SK-N-SH (cell line): Measurements from ENCODE around the gene MCF2L. TPM values are rescaled to one million over a fixed set of nuclear protein-coding genes. Genes with fewer than 3 reads are reported as not detected.

Source experiments
- CTCF ChIA-PET: fragments of 300-600, 350-600 bp; formaldehyde crosslinking; extraction: SDS; loops from one replicate; lab custom pipeline; 2021; lab: Yijun Ruan, JAX
- POLR2A ChIA-PET: fragments of 350-600 bp; sonication (Branson Sonifier 250); formaldehyde crosslinking; extraction: SDS; loops from one replicate; lab custom pipeline; 2020; ENCODE audit warnings: antibody characterized with exemption, inconsistent platforms; lab: Yijun Ruan, JAX
- DNase-seq: peaks from one replicate; pipeline ENCODE4 v3.0.0; 2012
- H2AFZ ChIP-seq: fragments of 200-600 bp; sonication (generic); 2 replicates; pipeline ENCODE4 v1.8.1; 2016; ENCODE audit warnings: antibody characterized with exemption, mild to moderate bottlenecking, low read depth
- H3F3A ChIP-seq: fragments of 200-600 bp; sonication (generic); replicated peaks from 2 replicates; pipeline ENCODE3; 2016; ENCODE audit warnings: antibody characterized with exemption, mild to moderate bottlenecking; ENCODE audit not compliant: insufficient read depth
- H3K27ac ChIP-seq, 2 experiments: fragments of 200-500 bp in 1 of 2; fragments of 200-600 bp in 1 of 2; sonication (Bioruptor generic) in 1 of 2; sonication (generic), shearing (Covaris generic) in 1 of 2; 2 replicates each; pipeline versions ENCODE4 v1.5.1 to v1.6.1; 2014 to 2016; ENCODE audit warnings: low read depth in 2 of 2, inconsistent platforms in 1 of 2, low read length in 1 of 2, mild to moderate bottlenecking in 1 of 2, mixed read lengths in 1 of 2
- H3K27me3 ChIP-seq: fragments of 200-600 bp; sonication (generic), shearing (Covaris generic); 2 replicates; pipeline ENCODE4 v1.6.1; 2016; ENCODE audit warnings: mixed run types; ENCODE audit not compliant: insufficient read depth
- H3K36me3 ChIP-seq, 2 experiments: fragments of 200-500 bp in 1 of 2; fragments of 200-600 bp in 1 of 2; sonication (Bioruptor generic) in 1 of 2; sonication (generic) in 1 of 2; replicated peaks in 1 of 2; 2 replicates each; pipeline versions ENCODE3 to v1.5.1; 2014 to 2016; ENCODE audit warnings: low read length in 1 of 2, mild to moderate bottlenecking in 1 of 2; ENCODE audit not compliant: insufficient read depth in 2 of 2, control insufficient read depth in 1 of 2
- H3K4me1 ChIP-seq, 2 experiments: fragments of 200-500 bp in 1 of 2; fragments of 200-600 bp in 1 of 2; sonication (Bioruptor generic) in 1 of 2; sonication (generic), shearing (Covaris generic) in 1 of 2; 2 replicates each; pipeline versions ENCODE4 v1.5.1 to v1.6.1; 2014 to 2016; ENCODE audit warnings: low read depth in 1 of 2, low read length in 1 of 2, mixed run types in 1 of 2; ENCODE audit not compliant: insufficient read depth in 2 of 2, control insufficient read depth in 1 of 2
- H3K4me2 ChIP-seq: fragments of 200-600 bp; sonication (generic), shearing (Covaris generic); 2 replicates; pipeline ENCODE4 v1.6.1; 2017; ENCODE audit warnings: mixed run types
- H3K4me3 ChIP-seq, 2 experiments: fragments of 200-500 bp in 1 of 2; fragments of 200-600 bp in 1 of 2; sonication (Bioruptor generic) in 1 of 2; sonication (generic), shearing (Covaris generic) in 1 of 2; 2 replicates each; pipeline versions ENCODE4 v1.5.1 to v1.8.1; 2014 to 2016; ENCODE audit warnings: low read depth in 2 of 2, inconsistent platforms in 1 of 2, low read length in 1 of 2, mild to moderate bottlenecking in 1 of 2, mixed read lengths in 1 of 2, moderate library complexity in 1 of 2
- H3K79me2 ChIP-seq: fragments of 200-600 bp; sonication (generic); 2 replicates; pipeline ENCODE4 v1.8.1; 2017; ENCODE audit warnings: mild to moderate bottlenecking; ENCODE audit not compliant: insufficient read depth
- H3K9ac ChIP-seq: fragments of 200-600 bp; sonication (generic); 2 replicates; pipeline ENCODE4 v1.6.1; 2017; ENCODE audit warnings: mixed run types
- H3K9me2 ChIP-seq: fragments of 200-600 bp; sonication (generic); 2 replicates; pipeline ENCODE4 v1.6.1; 2017; ENCODE audit warnings: mixed run types
- H3K9me3 ChIP-seq: fragments of 200-600 bp; sonication (generic); 2 replicates; pipeline ENCODE4 v1.6.1; 2017; ENCODE audit warnings: mixed run types, mild to moderate bottlenecking, moderate library complexity
- H4K20me1 ChIP-seq: fragments of 200-600 bp; sonication (generic); 2 replicates; pipeline ENCODE4 v1.6.1; 2017; ENCODE audit warnings: mild to moderate bottlenecking, mixed run types; ENCODE audit not compliant: insufficient read depth
- ELF1 ChIP-seq: IDR thresholded peaks from 2 replicates; pipeline ENCODE4 v1.4.0; 2012
- EP300 ChIP-seq, 2 experiments: IDR thresholded peaks; 2 replicates each; pipeline versions ENCODE4 v1.4.0 to v1.6.1; 2012; ENCODE audit warnings: borderline replicate concordance in 1 of 2, low read depth in 1 of 2, low read length in 1 of 2
- EZH2phosphoT487 ChIP-seq: fragments of 200-600 bp; sonication (generic); IDR thresholded peaks from 2 replicates; pipeline ENCODE4 v1.6.1; 2017; ENCODE audit warnings: low read depth, mixed run types, mild to moderate bottlenecking, antibody characterized with exemption, moderate library complexity, borderline replicate concordance
- FOXJ3 ChIP-seq: sonication (generic); formaldehyde crosslinking; IDR thresholded peaks from 2 replicates; pipeline ENCODE4 v1.5.1; 2020; ENCODE audit warnings: mild to moderate bottlenecking, missing genetic modification reagents
- FOXM1 ChIP-seq: IDR thresholded peaks from 2 replicates; pipeline ENCODE4 v1.4.0; 2012; ENCODE audit warnings: low read depth, mild to moderate bottlenecking
- GABPA ChIP-seq: IDR thresholded peaks from 2 replicates; pipeline ENCODE4 v1.4.0; 2012; ENCODE audit warnings: low read depth, mild to moderate bottlenecking
- GATA2 ChIP-seq: sonication (generic); formaldehyde crosslinking; IDR thresholded peaks from 2 replicates; pipeline ENCODE4 v1.5.0; 2020; ENCODE audit warnings: mild to moderate bottlenecking, missing genetic modification reagents
- JUND ChIP-seq: IDR thresholded peaks from 2 replicates; pipeline ENCODE4 v1.4.0; 2012
- NRF1 ChIP-seq: IDR thresholded peaks from 2 replicates; pipeline ENCODE4 v1.6.1; 2012; ENCODE audit warnings: low read depth, mild to moderate bottlenecking, low read length
- POLR2AphosphoS5 ChIP-seq: IDR thresholded peaks from 2 replicates; pipeline ENCODE4 v1.6.1; 2012; ENCODE audit warnings: low read depth, low read length
- RAD21 ChIP-seq: IDR thresholded peaks from 2 replicates; pipeline ENCODE4 v1.6.1; 2012; ENCODE audit warnings: mild to moderate bottlenecking, low read length
- RCOR1 ChIP-seq: fragments of 150-350 bp; IDR thresholded peaks from 2 replicates; pipeline ENCODE4 v1.6.1; 2017; ENCODE audit warnings: antibody characterized with exemption, low read length
- SMC3 ChIP-seq: IDR thresholded peaks from 2 replicates; pipeline ENCODE4 v1.6.1; 2012; ENCODE audit warnings: low read depth, low read length, improper control_type of control experiment
- TAF1 ChIP-seq: IDR thresholded peaks from 2 replicates; pipeline ENCODE4 v1.6.1; 2012; ENCODE audit warnings: low read depth, mild to moderate bottlenecking, low read length, moderate library complexity, borderline replicate concordance
- YY1 ChIP-seq: IDR thresholded peaks from 2 replicates; pipeline ENCODE4 v1.4.0; 2012; ENCODE audit warnings: low read depth, mild to moderate bottlenecking
- WGBS: methylation state at CpG from one replicate; pipeline ENCODE4 v1.1.6; 2017; ENCODE audit warnings: low lambda C conversion rate; 5-methylcytosine and 5-hydroxymethylcytosine counted together
- polyA plus RNA-seq, 3 experiments: library from polyadenylated mRNA; depleted of rRNA; stranded (reverse); fragments of >200 nt; gene quantifications; 2 replicates each; pipeline ENCODE4 v1.2.3, GENCODE V29; 2012
- TF ChIP-seq, protein P1 (sequence below): IDR thresholded peaks from 2 replicates; pipeline ENCODE4 v1.4.0; 2012; ENCODE audit warnings: low read depth
- TF ChIP-seq, protein P2 (sequence below): IDR thresholded peaks from 2 replicates; pipeline ENCODE4; 2012
- TF ChIP-seq, protein P3 (sequence below): IDR thresholded peaks from 2 replicates; pipeline ENCODE4 v1.4.0; 2012; ENCODE audit warnings: low read depth, borderline replicate concordance
- TF ChIP-seq, protein P4 (sequence below): IDR thresholded peaks from 2 replicates; pipeline ENCODE4 v1.4.0; 2012; ENCODE audit warnings: low read depth, borderline replicate concordance

MCF2L gene
- polyA plus RNA-seq, 1 of the 3 experiments (the other 2 are of a cell fraction) = 0.56 TPM

DNA sequence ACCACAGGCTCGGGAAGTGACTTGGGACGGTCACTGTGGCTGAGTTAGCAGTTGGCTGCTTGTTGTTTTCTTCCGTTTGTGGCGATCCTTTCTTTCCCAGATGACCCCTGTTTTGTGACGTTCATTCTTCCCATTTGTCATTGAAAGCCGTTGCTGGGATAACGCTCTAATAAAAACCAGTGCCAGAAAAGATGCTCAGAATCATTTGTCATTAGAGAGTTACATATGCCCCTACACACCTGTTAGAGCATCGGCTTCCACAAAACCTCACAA, 39.3 kb upstream of the MCF2L start:
- Histone ChIP-seq H3K79me2 (no peaks in the 10 kb centered on the region), H3K9me3 (no peaks in the 10 kb centered on the region), H3K36me3 (no peaks in the 10 kb centered on the region), H2AFZ (no peak overlapping the region), H3K27ac (peak overlapping the region in 1 of 2 experiments; percentile 95; a peak in 2 of 4 replicates), H3K27me3 (peaks cover 13% of the 10 kb centered on the region; the same call in 1 of the 2 replicates), H3F3A (no peaks in the 10 kb centered on the region), H3K9ac (no peak overlapping the region), H3K4me1 (peaks cover 0 to 50% of the 10 kb centered on the region in 2 experiments; a peak in 2 of 4 replicates), H3K4me2 (peak overlapping the region; percentile 67), H3K9me2 (no peaks in the 10 kb centered on the region), H4K20me1 (no peaks in the 10 kb centered on the region), H3K4me3 (peak overlapping the region in 1 of 2 experiments; percentile 31; a peak in 1 of 4 replicates)
- CTCF ChIA-PET = interaction anchor here (0.7 to 3.5 kb wide), 5 partner anchors 10 to 322 kb away, joined by 3 to 13 read pairs (median 6); no protein-coding TSS in a partner anchor
- TF ChIP-seq, protein P1, sequence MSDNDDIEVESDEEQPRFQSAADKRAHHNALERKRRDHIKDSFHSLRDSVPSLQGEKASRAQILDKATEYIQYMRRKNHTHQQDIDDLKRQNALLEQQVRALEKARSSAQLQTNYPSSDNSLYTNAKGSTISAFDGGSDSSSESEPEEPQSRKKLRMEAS = no peak
- TF ChIP-seq RAD21 = no peak
- TF ChIP-seq, protein P2, sequence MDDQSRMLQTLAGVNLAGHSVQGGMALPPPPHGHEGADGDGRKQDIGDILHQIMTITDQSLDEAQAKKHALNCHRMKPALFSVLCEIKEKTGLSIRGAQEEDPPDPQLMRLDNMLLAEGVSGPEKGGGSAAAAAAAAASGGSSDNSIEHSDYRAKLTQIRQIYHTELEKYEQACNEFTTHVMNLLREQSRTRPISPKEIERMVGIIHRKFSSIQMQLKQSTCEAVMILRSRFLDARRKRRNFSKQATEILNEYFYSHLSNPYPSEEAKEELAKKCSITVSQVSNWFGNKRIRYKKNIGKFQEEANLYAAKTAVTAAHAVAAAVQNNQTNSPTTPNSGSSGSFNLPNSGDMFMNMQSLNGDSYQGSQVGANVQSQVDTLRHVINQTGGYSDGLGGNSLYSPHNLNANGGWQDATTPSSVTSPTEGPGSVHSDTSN = no peak
- no peak for TF ChIP-seq TAF1
- TF ChIP-seq FOXJ3 (CRISPR knock-in tag) = no peak; the same call in 1 of the 2 replicates
- TF ChIP-seq JUND = no peak
- TF ChIP-seq, protein P3, sequence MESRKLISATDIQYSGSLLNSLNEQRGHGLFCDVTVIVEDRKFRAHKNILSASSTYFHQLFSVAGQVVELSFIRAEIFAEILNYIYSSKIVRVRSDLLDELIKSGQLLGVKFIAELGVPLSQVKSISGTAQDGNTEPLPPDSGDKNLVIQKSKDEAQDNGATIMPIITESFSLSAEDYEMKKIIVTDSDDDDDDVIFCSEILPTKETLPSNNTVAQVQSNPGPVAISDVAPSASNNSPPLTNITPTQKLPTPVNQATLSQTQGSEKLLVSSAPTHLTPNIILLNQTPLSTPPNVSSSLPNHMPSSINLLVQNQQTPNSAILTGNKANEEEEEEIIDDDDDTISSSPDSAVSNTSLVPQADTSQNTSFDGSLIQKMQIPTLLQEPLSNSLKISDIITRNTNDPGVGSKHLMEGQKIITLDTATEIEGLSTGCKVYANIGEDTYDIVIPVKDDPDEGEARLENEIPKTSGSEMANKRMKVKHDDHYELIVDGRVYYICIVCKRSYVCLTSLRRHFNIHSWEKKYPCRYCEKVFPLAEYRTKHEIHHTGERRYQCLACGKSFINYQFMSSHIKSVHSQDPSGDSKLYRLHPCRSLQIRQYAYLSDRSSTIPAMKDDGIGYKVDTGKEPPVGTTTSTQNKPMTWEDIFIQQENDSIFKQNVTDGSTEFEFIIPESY = no peak
- TF ChIP-seq ELF1 = no peak
- WGBS = 13% methylated on average over 8 of the region's 8 CpGs
- POLR2A ChIA-PET = no interaction called here
- no peak for DNase-seq

DNA sequence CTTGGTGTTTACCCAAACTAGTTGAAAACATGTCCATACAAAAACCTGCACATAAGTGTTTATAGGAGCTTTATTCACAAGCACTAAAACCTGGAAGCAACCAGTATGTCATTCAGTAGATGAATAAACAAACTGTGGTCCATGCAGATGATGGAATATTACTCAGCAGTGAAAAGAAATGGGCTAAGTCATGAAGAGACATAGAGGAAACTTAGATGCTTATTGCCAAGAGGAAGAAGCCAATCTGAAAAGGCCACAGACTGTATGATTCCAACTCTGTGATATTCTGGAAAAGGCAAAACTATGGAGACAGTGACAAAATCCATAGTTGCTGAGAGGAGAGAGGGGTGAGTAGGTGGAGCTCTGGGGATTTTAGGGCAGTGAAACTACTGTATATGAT, 38.8 kb upstream of the MCF2L start:
- CTCF ChIA-PET = interaction anchor here (0.7 to 3.5 kb wide), 6 partner anchors 10 to 322 kb away, joined by 3 to 13 read pairs (median 4); no protein-coding TSS in a partner anchor

More for the DNA sequence above, 38.8 kb upstream of the MCF2L start:
- Histone ChIP-seq H3K36me3 (no peaks in the 10 kb centered on the region), H3K9me3 (no peaks in the 10 kb centered on the region), H3K4me2 (no peak overlapping the region), H3K4me1 (peaks cover 0 to 50% of the 10 kb centered on the region in 2 experiments; a peak in 2 of 4 replicates), H3K9ac (no peak overlapping the region), H2AFZ (no peak overlapping the region), H4K20me1 (no peaks in the 10 kb centered on the region), H3K27me3 (peaks cover 13% of the 10 kb centered on the region; the same call in 1 of the 2 replicates), H3K9me2 (no peaks in the 10 kb centered on the region), H3F3A (no peaks in the 10 kb centered on the region), H3K4me3 (no peak overlapping the region), H3K79me2 (no peaks in the 10 kb centered on the region), H3K27ac (peak overlapping the region in 1 of 2 experiments; percentile 95; a peak in 2 of 4 replicates)
- POLR2A ChIA-PET = no interaction called here
- no peak for TF ChIP-seq SMC3
- TF ChIP-seq, protein P4, sequence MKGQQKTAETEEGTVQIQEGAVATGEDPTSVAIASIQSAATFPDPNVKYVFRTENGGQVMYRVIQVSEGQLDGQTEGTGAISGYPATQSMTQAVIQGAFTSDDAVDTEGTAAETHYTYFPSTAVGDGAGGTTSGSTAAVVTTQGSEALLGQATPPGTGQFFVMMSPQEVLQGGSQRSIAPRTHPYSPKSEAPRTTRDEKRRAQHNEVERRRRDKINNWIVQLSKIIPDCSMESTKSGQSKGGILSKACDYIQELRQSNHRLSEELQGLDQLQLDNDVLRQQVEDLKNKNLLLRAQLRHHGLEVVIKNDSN = no peak
- no peak for TF ChIP-seq GATA2 (CRISPR knock-in tag)
- no peak for TF ChIP-seq GABPA
- TF ChIP-seq NRF1 = no peak
- TF ChIP-seq EZH2phosphoT487 = no peak
- TF ChIP-seq RCOR1 = no peak
- no peak for TF ChIP-seq EP300 (IDR thresholded peaks at IDR 0.05; ENCODE audit: borderline replicate concordance in 1 of 2, low read depth in 1 of 2, low read length in 1 of 2)
- no peak for TF ChIP-seq POLR2AphosphoS5
- TF ChIP-seq YY1 = no peak
- TF ChIP-seq, protein P2 = no peak
- no peak for TF ChIP-seq FOXM1
- DNase-seq = no peak
